Measurements from ENCODE around the gene XRCC1. TPM values are rescaled to one million over a fixed set of nuclear protein-coding genes. Genes with fewer than 3 reads are reported as not detected.

Gene XRCC1
- polyA plus RNA-seq, 3 donors: 13.1 to 23.0 (median 19.3) TPM

GRCh38 chr19:43502419-43502976 is 72.8 kb downstream of the XRCC1 start:
- no peak for DNase-seq
- H3K27me3 ChIP-seq (ENCODE audit: control insufficient read depth in 2 of 2, insufficient read depth in 2 of 2, low read length in 2 of 2): no peaks in the 10 kb centered on the region
- 100% methylated on average over 1 of the region's 23 CpGs for WGBS (ENCODE audit: insufficient coverage)
- peaks cover 21 to 53% of the 10 kb centered on the region in 2 donors for H3K36me3 Mint-ChIP-seq
- peaks cover 2 to 9% (median 5%) of the 10 kb centered on the region in 3 donors for H3K27me3 Mint-ChIP-seq (ENCODE audit: low read depth in 3 of 3)
- no peak overlapping the region for H3K9ac ChIP-seq (ENCODE audit: insufficient read depth, low read length, poor library complexity, severe bottlenecking)
- H3K79me2 ChIP-seq (ENCODE audit: insufficient read depth, low read length): no peaks in the 10 kb centered on the region
- no peak overlapping the region for H2AFZ ChIP-seq (ENCODE audit: insufficient read depth, low read depth, low read length, poor library complexity, severe bottlenecking)
- peaks cover 18 to 28% of the 10 kb centered on the region in 2 donors for H3K4me1 ChIP-seq (ENCODE audit: control insufficient read depth in 1 of 2, insufficient read depth in 2 of 2, low read length in 2 of 2)
- no peaks in the 10 kb centered on the region for H3K9me3 ChIP-seq (replicated peaks in 1 of 2; ENCODE audit: control insufficient read depth in 1 of 2, insufficient read depth in 1 of 2, low read length in 2 of 2)
- TF ChIP-seq CTCF (IDR thresholded peaks at IDR 0.05): no peak
- H3K4me1 Mint-ChIP-seq: peaks cover 22% of the 10 kb centered on the region
- H3K4me2 ChIP-seq (replicated peaks; ENCODE audit: extremely low read depth, low read length, poor library complexity, severe bottlenecking): no peak overlapping the region
- no peak overlapping the region for H3K27ac ChIP-seq (ENCODE audit: low read depth in 1 of 2, low read length in 2 of 2)
- no peak overlapping the region for H3K27ac Mint-ChIP-seq
- intact Hi-C loops (cut with micrococcal nuclease): no loop called here
- no peak overlapping the region for H3K4me3 Mint-ChIP-seq
- no peaks in the 10 kb centered on the region for H4K20me1 ChIP-seq (ENCODE audit: insufficient read depth, low read length)
- H3K36me3 ChIP-seq (replicated peaks in 1 of 2; ENCODE audit: control insufficient read depth in 1 of 2, insufficient read depth in 2 of 2, low read length in 2 of 2): peaks cover 9 to 15% of the 10 kb centered on the region in 2 donors
- no peaks in the 10 kb centered on the region for H3K9me3 Mint-ChIP-seq
- H3K4me3 ChIP-seq (replicated peaks in 1 of 3; ENCODE audit: low read depth in 2 of 3, low read length in 3 of 3): no peak overlapping the region

- Histone ChIP-seq H3K9ac (ENCODE audit: insufficient read depth, low read length, poor library complexity, severe bottlenecking) (no peak overlapping the region), H4K20me1 (ENCODE audit: insufficient read depth, low read length) (no peaks in the 10 kb centered on the region), H3K79me2 (ENCODE audit: insufficient read depth, low read length) (no peaks in the 10 kb centered on the region), H3K27me3 (ENCODE audit: control insufficient read depth in 2 of 2, insufficient read depth in 2 of 2, low read length in 2 of 2) (no peaks in the 10 kb centered on the region), H3K4me2 (replicated peaks; ENCODE audit: extremely low read depth, low read length, poor library complexity, severe bottlenecking) (no peak overlapping the region), H3K9me3 (replicated peaks in 1 of 2; ENCODE audit: control insufficient read depth in 1 of 2, insufficient read depth in 1 of 2, low read length in 2 of 2) (no peaks in the 10 kb centered on the region), H3K4me1 (ENCODE audit: control insufficient read depth in 1 of 2, insufficient read depth in 2 of 2, low read length in 2 of 2) (peaks cover 18 to 28% of the 10 kb centered on the region in 2 donors), H3K4me3 (replicated peaks in 1 of 3; ENCODE audit: low read depth in 2 of 3, low read length in 3 of 3) (no peak overlapping the region), H3K36me3 (replicated peaks in 1 of 2; ENCODE audit: control insufficient read depth in 1 of 2, insufficient read depth in 2 of 2, low read length in 2 of 2) (peaks cover 16 to 22% of the 10 kb centered on the region in 2 donors), H3K27ac (ENCODE audit: low read depth in 1 of 2, low read length in 2 of 2) (no peak overlapping the region), H2AFZ (ENCODE audit: insufficient read depth, low read depth, low read length, poor library complexity, severe bottlenecking) (no peak overlapping the region)
- Mint-ChIP-seq H3K4me1 (peaks cover 22% of the 10 kb centered on the region), H3K27me3 (ENCODE audit: low read depth in 3 of 3) (peaks cover 2 to 9% (median 5%) of the 10 kb centered on the region in 3 donors), H3K36me3 (peaks cover 21 to 58% of the 10 kb centered on the region in 2 donors), H3K4me3 (no peak overlapping the region), H3K27ac (no peak overlapping the region), H3K9me3 (no peaks in the 10 kb centered on the region)
- DNase-seq: no peak
- 97% methylated on average over 26 of the region's 43 CpGs for WGBS (ENCODE audit: insufficient coverage)
- TF ChIP-seq CTCF (IDR thresholded peaks at IDR 0.05): no peak
- intact Hi-C loops (cut with micrococcal nuclease): no loop called here
Observed at GRCh38 chr19:43501661-43502418, 73.5 kb downstream of the XRCC1 start.

Measured in CD14-positive monocyte (primary cell).